HG03354 (cell line): ENCODE results near the gene ZNF394.
A peak's percentile ranks its signal among the peaks of the same experiment; 100 is the strongest.

Experiments
- ATAC-seq: cut with Tn5 transposase; IDR thresholded peaks from one replicate; pipeline ENCODE4 v1.9.1; 2021; ENCODE audit warnings: mild to moderate bottlenecking; ENCODE audit not compliant: unreplicated experiment, poor library complexity, severe bottlenecking

Gene ZNF394

DNA sequence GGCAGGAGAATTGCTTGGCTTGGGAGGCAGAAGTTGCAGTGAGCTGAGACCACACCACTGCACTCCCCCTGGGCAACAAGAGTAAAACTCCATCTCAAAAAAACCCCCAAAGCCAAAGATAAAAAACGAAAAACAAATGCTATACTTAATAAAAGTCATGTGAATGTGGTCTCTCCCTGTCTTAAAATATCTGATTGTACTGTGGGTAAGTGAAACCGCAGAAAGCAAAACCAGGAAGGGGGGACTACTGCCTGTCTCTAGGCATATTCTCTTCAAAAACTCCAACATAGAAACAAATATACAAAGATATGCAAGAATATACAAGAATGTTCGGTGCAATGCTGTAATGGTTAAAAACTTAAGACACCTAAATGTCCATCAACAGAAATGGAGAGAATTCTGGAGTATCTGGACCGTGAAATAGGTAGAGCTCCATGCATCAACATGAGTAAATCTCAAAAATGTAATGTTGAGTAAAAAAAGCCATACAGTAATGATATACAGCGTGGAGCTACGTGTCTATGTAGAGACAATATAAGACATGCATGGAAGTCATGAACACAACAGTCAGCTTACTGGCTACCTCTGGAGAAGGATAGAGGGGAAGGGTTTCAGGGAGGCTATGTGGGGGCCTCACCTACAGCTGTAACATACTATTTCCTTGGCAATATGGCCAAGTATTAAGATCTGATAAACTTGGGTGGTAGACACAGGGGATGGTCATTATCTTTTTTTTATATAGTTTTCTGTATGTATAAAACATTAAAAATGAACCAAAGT, 2.1 kb downstream of the ZNF394 start:
- ATAC-seq: no peak

DNA sequence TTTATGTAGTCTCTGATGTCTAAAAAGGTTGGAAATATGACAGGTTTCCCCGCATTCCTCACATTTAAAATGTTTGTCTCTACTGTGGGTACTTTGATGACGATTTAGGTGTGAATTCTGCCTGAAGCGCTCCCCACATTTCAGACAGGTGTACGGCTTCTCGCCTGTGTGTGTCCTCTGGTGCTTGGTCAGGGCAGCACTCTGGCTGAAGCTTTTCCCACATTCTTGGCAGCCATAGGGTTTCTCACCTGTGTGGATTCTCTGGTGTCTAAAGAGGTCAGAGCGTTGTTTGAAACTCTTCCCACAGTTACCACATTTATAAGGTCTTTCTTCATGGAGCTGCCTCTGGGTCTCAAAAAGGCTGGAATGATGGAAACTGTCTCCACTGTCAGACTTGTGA, 6.3 kb downstream of the ZNF394 start:
- no peak for ATAC-seq

DNA sequence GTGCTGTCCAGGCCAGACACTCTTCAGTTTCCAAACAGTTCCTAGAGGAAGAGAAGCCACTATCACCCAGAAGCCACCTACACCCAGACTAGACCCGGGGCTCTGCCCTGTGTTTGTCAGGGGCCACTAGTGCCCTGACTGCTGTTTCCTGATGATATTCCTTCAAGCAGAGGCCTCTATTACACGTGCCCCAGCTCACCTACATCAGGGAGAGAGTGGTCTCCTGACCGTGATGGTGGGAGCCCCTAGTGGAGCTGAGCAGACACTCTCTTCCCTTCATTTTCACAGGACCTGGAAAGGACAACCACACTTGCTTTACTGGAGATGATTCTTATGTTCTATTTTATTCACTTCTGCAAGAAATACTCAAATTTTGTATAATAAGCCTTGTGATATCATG, 9.2 kb downstream of the ZNF394 start:
- no peak for ATAC-seq

- ATAC-seq: no peak
Observed at GRCh38 chr7:99489235-99489634, 10.8 kb downstream of the ZNF394 start.

DNA sequence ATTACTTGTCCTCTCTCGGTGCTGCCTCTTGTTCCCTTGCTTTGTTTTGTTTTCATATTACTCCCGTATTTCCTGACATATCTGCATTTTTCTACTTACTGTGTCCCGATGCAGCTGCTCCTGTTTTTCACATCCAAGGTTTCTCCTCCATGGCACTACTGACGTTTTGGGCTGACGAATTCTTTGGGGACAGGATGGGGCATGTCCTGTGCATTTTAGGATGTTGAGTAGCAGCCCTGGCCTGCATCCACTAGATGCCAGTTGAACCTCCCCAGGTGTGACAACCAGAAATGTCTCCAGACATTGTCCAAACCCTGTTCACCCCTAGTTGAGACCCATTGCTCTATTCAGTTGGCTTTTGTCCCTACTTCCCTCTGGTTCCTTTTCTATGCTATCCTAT, 15.0 kb downstream of the ZNF394 start:
- ATAC-seq: no peak

GRCh38 chr7:99478464-99479440, 21.3 kb downstream of the ZNF394 start:
- no peak for ATAC-seq

DNA sequence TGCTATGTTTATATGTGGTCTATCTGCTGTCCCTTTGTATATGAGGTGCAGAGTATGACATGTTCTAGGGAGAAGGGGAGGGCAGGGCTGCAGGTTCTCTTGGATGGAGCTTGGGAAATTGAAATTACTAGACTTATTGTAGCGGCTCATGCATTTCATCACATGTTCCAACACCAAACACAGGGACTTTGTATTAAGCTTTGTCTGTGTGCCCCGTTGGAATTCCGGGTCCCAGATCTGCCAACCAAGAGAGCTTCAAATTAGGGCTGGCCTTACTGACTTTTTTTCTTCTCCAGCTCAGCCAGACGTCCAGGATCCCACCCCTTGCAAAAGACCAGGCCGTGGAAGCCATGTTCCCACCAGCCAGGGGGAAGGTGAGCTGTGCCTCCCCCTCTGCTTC, 24.0 kb downstream of the ZNF394 start:
- no peak for ATAC-seq

GRCh38 chr7:99473315-99473596, 26.8 kb downstream of the ZNF394 start:
- ATAC-seq: no peak

DNA sequence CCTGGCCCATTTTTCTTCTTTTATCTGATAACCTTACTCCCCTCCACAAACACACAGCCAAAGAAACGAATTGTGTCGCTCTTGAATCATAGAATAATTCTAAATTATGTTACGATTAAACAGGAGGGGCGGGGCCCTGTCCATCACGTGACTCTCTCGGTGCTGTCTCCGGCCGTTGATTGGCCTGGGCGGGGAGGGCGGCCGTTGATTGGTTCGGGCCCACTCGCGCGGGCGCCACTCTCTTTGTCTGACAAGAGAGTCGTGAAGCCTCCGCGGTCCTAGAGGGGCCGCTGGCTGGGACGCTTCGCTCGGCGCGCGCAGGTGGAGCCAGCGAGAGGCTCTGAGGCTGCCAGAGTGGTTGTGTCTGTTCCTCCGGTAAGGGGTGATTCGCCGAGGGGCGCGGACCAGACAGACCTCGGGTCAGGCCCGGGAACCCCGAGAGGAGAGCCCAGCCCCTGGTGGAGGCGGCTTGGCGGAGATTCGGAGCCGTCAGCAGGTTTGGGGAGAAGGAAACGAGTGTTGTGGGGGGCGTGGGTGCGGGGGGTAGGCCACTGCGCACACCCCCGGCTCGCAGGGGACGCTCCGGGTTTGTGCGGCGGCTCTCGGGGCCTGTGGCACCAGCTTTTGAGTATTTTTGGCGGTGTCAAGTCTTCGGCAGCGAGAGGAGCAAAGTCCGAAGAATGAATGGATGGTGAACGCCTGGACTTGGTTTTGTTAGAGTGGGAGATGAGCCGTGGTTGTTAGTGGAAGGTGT, 27.3 kb downstream of the ZNF394 start, which contains the start of gene ZNF789:
Gene ZNF789 (plus strand): TSS at position 330 of the 754 bp plus-strand sequence. CDS start 3,567 bp downstream, outside the sequence.
- peak; percentile 95 for ATAC-seq

DNA sequence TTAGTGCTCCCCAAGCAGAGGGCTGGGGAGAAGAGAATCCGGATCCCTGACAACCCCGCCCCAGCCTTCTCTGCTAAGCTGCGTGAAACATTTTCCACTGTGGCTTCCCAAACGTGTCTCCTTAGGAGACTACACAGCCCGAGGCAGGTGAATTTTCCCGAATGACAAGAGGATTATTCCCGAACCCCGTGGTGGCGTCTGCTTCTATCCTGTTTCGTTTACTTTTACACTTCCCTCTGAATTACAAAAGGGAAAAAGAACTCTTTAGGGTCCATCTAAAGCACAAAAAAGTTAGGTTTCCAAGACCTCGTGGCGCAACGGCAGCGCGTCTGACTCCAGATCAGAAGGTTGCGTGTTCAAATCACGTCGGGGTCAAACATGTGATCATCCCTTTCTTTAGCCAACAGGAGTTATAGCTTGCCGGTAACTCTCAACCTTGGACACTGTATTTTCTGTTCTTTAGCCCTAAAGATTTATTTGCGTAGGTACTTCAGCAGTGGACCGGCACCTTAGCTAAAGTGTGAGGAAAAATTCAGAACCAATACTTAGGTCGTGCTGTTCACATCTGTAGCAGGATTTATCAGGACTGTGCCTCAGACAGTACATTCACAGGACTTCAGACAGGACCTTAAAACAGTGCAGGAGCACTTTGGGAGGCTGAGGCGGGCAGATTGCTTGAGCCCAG, 30.6 kb downstream of the ZNF394 start:
- no peak for ATAC-seq

DNA sequence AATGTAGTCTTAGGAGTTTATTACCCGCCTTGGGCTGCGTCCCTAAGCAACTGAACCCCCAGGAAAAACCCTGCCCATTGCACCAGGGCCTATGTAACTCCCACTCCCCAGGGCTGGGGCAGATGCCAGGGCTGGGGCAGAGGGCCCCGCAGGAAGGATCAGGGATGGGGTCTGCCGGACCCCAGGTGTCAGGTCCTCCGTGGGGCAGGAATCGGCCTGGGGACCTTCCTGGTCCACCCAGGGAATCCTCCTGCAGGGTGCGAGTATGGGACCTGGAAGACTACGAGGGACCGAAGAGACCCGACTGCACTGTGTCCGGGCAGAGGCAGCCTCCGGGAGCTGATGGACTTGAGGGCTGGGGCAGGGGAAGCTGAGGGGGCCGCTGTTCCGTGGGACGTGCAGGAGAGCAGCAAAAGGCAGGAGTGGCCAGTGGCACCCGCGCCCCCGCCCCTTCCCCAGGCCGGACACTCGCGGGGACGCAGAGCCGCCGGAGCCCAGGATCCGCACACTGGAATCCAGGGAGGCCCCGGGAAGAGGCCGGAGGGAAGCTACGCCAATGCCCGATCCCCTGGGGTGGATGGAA, 31.7 kb downstream of the ZNF394 start:
- ATAC-seq: no peak

GRCh38 chr7:99465421-99465768, 34.7 kb downstream of the ZNF394 start:
- no peak for ATAC-seq

DNA sequence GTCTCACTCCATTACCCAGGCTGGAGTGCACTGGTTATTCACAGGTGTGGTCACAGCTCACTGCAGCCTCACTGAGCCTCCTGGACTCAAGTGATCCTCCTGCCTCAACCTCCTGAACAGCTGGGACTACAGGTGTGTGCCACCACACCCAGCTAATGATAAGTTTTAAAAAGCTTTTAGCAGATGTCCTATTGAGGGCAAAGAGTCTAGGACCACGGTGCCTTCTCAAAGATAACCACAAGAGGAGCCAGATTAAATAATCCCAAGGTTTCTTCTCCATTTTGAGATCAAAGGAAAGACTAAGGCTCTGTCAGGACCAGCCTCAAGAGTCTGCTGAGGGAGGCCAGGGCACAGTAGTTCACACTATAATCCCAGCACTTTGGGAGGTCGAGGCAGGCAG, 38.9 kb downstream of the ZNF394 start:
- ATAC-seq: no peak

DNA sequence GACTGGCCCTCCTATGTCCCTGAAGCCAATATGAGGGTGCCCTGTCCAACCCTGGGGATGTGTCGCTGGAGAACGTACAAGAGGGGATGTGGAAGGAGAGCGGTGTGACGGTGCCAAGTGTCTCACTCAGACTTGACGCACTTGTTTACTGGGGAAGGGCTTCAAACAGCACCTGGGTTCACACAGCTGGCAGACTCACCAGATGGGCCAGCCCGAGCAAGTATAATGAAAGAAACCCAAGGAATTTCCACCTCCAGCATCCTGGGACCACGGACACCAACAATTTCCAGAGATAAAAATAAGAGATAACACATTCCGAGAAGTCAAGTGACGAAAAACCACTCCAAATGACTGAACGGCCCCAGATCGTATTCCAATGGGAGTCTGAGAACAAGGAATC, 39.4 kb downstream of the ZNF394 start:
- ATAC-seq: no peak

DNA sequence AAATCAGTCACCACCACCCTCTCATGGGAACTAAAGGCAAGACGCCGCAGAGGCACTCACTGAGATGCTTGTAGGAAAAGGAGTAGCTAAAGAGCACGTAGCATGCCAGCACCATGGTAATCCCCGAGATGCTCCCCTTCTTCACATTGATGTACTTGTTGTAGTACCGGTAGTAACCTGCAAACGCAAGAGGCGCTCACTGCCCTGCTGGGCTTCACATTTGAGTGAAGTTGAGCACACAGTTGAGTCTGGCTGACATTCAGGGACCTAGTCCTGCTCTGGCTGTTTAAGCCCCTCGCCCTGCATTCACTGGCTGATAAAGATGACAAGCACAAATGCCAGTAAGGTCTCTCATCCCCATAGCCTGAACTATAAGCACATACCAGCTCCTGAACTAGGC, 41.0 kb downstream of the ZNF394 start:
- ATAC-seq: no peak

GRCh38 chr7:99457650-99458493, 42.2 kb downstream of the ZNF394 start:
- ATAC-seq: no peak

DNA sequence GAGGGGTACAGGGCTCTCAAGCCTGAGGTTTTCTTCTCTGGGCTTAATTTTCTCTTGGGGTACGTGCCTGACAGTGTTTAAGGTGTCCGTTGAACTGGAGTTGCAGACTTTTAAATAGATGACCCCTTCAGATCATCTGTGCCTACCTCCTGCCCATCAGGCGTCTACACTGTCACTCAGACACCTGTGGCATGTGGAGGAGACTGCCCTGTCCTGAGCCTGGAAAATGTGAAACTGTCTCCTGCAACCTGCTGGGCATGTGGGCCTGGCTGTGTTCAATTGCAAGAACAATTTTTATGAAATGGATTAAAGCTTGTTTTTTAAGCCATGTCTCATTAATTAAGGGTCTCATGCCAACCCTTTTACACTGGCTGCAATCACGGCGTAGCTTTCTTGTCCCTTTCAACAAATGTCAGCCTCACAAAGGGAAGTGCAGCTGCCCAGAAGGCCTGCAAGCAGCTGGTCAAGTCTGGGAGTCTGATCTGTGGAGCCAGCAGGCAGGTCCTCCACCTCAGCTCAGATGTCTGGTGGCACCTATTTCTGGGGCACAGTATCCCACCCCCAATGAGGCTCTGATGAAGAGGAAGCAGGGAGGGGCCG, 42.9 kb downstream of the ZNF394 start:
- ATAC-seq: no peak

DNA sequence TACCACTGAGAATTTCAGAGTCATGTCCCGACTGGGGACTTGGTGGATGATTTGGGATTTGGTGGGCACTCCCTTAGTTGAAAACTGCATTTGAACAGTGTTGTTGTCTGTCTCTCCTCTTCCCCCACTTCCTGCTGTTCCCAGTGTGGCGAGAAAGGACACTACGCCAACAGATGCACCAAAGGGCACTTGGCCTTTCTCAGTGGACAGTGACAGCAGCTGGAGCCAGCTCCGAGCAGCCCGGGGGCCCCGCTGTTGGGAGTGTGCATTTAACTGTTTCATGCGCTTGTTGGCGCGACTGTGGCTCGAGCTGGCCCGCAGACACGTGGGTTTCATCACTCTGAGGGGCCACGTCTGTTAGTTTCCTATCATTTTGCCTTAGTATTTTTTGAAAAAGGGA, 43.8 kb downstream of the ZNF394 start:
- ATAC-seq: no peak
